Ovary (tissue), 9 donors: ENCODE data around the gene HSD3B2. TPM values are rescaled to one million over a fixed set of nuclear protein-coding genes. Genes with fewer than 3 reads are reported as not detected.

Source experiments
- DNase-seq, 5 donors: peaks; one replicate each; pipeline ENCODE4 v3.0.0-alpha.2; 2019 to 2020
- H3K27ac ChIP-seq, 2 donors: fragments of 200-600 bp; one replicate each; pipeline versions ENCODE4 v1.5.1 to v1.8.0; 2019 to 2022
- H3K27me3 ChIP-seq: fragments of 200-600 bp; one replicate; pipeline ENCODE4 v1.8.0; 2022
- H3K36me3 ChIP-seq: fragments of 200-600 bp; sonication (generic); one replicate; pipeline ENCODE4 v1.5.1; 2019
- H3K4me1 ChIP-seq: one replicate; pipeline ENCODE4 v1.8.1; 2013; ENCODE audit warnings: mild to moderate bottlenecking, moderate library complexity; ENCODE audit not compliant: insufficient read depth
- H3K4me3 ChIP-seq: fragments of 200-600 bp; sonication (generic); one replicate; pipeline ENCODE4 v1.5.1; 2017
- H3K9me3 ChIP-seq, 2 donors: fragments of 200-600 bp in 1 of 2; sonication (generic) in 1 of 2; one replicate each; pipeline versions ENCODE4 v1.5.1 to v1.8.1; 2013 to 2019; ENCODE audit warnings: mild to moderate bottlenecking in 1 of 2, moderate library complexity in 1 of 2
- CTCF ChIP-seq, 3 donors: fragments of 450-650 bp in 2 of 3; fragments of 200-600 bp in 1 of 3; IDR thresholded peaks; one replicate each; pipeline versions ENCODE4 v1.5.1 to v1.8.0; 2016 to 2022; ENCODE audit warnings: antibody characterized with exemption in 3 of 3, mild to moderate bottlenecking in 1 of 3
- EP300 ChIP-seq: sonication (generic); formaldehyde crosslinking; IDR thresholded peaks from one replicate; pipeline ENCODE4 v1.6.1; 2017; ENCODE audit warnings: antibody characterized with exemption
- POLR2A ChIP-seq: fragments of 450-650 bp; IDR thresholded peaks from one replicate; pipeline ENCODE4 v1.6.1; 2017; ENCODE audit warnings: antibody characterized with exemption, mild to moderate bottlenecking, moderate library complexity
- WGBS, 3 donors: extraction: QIAGEN DNeasy Blood & Tissue Kit in 1 of 3; methylation state at CpG; one replicate each; pipeline versions ENCODE4 v1.1.5 to v1.1.7; 2013 to 2017; 5-methylcytosine and 5-hydroxymethylcytosine counted together
- intact Hi-C, 4 donors: fragments of 100-400 bp; cut with DNase I; formaldehyde crosslinking; loops; one replicate each; pipeline versions ENCODE4 v1.11.0 to v1.15.1; 2022 to 2023
- polyA plus RNA-seq, 2 donors: library from polyadenylated mRNA; stranded (reverse); fragments of 200-250 nt in 1 of 2; fragments of 350-450 nt in 1 of 2; fragmentation: Illumina TruSeq in 1 of 2; extraction: RNeasy Lipid Tissue Mini Kit (QIAGEN cat#74804) in 1 of 2; gene quantifications; one replicate each; pipeline ENCODE4 v1.2.3, GENCODE V29; 2013 to 2014
- total RNA-seq, 7 donors: library from RNA; depleted of rRNA in 2 of 7; stranded (reverse); fragments of >200 nt in 2 of 7; fragmentation: NEBNext Ultra II Directional in 3 of 7; extraction: Animal tissue kit (Norgen Biotek cat#: 25700) in 3 of 7; gene quantifications; one replicate each; pipeline versions ENCODE4 v1.1.0 to v1.2.4, GENCODE V29; 2016 to 2023
- donor health status: DM: no; HTN: no; CAD: no; lungs with moderate emphysema.
- donor health status: DM: no; HTN: no; CAD: no.
- donor health status: Bipolar disorder and iron deficiency.
- donor health status: DM: yes; HTN: yes; CAD: no.
- donor health status: DM: no; HTN: no; CAD: no.
- donor health status: DM: yes; HTN: yes; CAD: no.

HSD3B2 gene
- total and polyA plus RNA-seq, 9 donors = 0.23 to 1,514 (median 1.0) TPM; not detected in 2

GRCh38 chr1:119380304-119380703, 34.6 kb upstream of the HSD3B2 start:
- intact Hi-C loops = no loop called here
- 86 to 92% (median 88%) methylated on average over 2 of the region's 2 CpGs for WGBS, 3 donors
- Histone ChIP-seq H3K9me3 (no peaks in the 10 kb centered on the region), H3K27ac (no peak overlapping the region), H3K4me1 (no peaks in the 10 kb centered on the region), H3K36me3 (no peaks in the 10 kb centered on the region), H3K4me3 (no peak overlapping the region), H3K27me3 (no peaks in the 10 kb centered on the region)
- TF ChIP-seq CTCF (IDR thresholded peaks at IDR 0.05) (no peak), POLR2A (no peak), EP300 (no peak)
- DNase-seq = no peak

GRCh38 chr1:119380983-119381662, 33.8 kb upstream of the HSD3B2 start:
- no peaks in the 10 kb centered on the region for H3K27me3 ChIP-seq
- no peak overlapping the region for H3K27ac ChIP-seq
- H3K36me3 ChIP-seq = no peaks in the 10 kb centered on the region
- intact Hi-C loops = no loop called here
- 94 to 95% (median 94%) methylated on average over 5 of the region's 5 CpGs for WGBS, 3 donors
- H3K4me1 ChIP-seq = no peaks in the 10 kb centered on the region
- DNase-seq = no peak
- TF ChIP-seq POLR2A (no peak), EP300 (no peak), CTCF (IDR thresholded peaks at IDR 0.05) (no peak)
- H3K9me3 ChIP-seq = no peaks in the 10 kb centered on the region
- no peak overlapping the region for H3K4me3 ChIP-seq

- intact Hi-C loops = no loop called here
- TF ChIP-seq EP300 (no peak), CTCF (IDR thresholded peaks at IDR 0.05) (no peak)
- no peak overlapping the region for H3K4me3 ChIP-seq
- no peaks in the 10 kb centered on the region for H3K9me3 ChIP-seq
- no peak for DNase-seq
- H3K27me3 ChIP-seq = no peaks in the 10 kb centered on the region
- no peak overlapping the region for H3K27ac ChIP-seq
- no peaks in the 10 kb centered on the region for H3K4me1 ChIP-seq
- H3K36me3 ChIP-seq = no peaks in the 10 kb centered on the region
- 92 to 97% (median 97%) methylated on average over 4 of the region's 4 CpGs for WGBS, 3 donors
These were observed 30.4 kb upstream of the HSD3B2 start for GRCh38 chr1:119384591-119384990.

- no peak for DNase-seq
These were observed 29.3 kb upstream of the HSD3B2 start for GRCh38 chr1:119385650-119386049.

More at GRCh38 chr1:119385650-119386049, 29.3 kb upstream of the HSD3B2 start:
- Histone ChIP-seq H3K36me3 (no peaks in the 10 kb centered on the region), H3K27me3 (no peaks in the 10 kb centered on the region), H3K9me3 (no peaks in the 10 kb centered on the region), H3K4me1 (no peaks in the 10 kb centered on the region), H3K27ac (no peak overlapping the region), H3K4me3 (no peak overlapping the region)
- WGBS, 3 donors = 64 to 93% (median 79%) methylated on average over 1 of the region's 1 CpG
- TF ChIP-seq EP300 (no peak), POLR2A (no peak), CTCF (IDR thresholded peaks at IDR 0.05) (no peak)
- intact Hi-C loops = no loop called here
